GM19463 (cell line): ENCODE measurements around the gene GPC5.
A peak's percentile ranks its signal among the peaks of the same experiment; 100 is the strongest.
"Not testable (repeated sequence)": the region's sequence is repeated elsewhere in the genome, so short reads cannot be mapped to it uniquely, and the experiment has no call there.

Source experiments
- ATAC-seq: cut with Tn5 transposase; IDR thresholded peaks from one replicate; pipeline ENCODE4 v1.9.1; 2021; ENCODE audit warnings: mild to moderate bottlenecking, moderate library complexity; ENCODE audit not compliant: unreplicated experiment

Gene GPC5

DNA sequence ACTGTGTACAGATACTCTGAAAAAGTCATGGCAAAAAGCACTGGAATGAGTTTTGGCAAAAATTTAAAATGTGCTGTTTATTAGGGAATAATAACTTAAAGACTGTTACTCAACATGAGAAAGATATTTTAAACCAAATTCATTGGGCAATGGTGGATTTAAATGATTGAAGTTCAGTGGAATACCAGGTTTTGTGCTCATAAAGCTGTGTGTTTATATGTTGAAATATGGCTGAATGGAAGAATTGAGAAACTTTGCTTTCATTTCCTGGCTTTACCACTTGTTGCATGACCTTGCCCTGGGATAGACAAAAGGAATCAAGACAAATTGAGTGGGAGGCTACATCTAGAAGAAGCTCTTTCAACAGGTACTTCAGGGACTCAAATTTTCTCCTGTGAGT, 246.4 kb downstream of the GPC5 start:
- no peak for ATAC-seq

DNA sequence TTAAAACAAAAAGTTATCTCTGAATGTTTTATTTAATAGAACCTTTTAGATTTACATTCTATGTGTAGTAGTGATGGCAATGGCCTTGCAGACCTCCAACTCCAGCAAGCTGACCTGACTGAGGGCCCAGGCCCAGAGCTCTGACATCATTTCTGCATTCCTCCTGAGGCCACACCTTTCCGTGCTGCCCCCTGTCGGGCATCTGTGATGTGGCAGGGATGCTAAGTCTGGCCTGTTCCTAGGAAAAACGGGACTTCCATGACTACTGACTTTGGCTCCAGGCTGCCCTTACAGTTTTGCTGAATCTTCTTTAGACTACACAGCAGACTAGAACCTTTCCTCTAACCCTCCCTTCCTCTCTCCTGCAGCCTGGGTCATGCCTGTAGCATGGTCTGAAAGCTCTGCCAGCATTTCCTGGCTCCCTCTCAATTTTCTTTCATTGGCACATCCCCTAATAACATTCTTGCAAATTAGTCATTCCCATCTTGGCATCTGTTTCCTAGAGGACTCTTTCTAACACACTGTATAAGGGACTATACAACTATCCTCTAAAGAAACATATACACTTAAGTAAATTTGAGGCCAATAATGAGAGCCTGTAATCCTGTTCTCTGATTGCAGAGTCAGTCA, 249.1 kb downstream of the GPC5 start:
- ATAC-seq: peak; percentile 41

DNA sequence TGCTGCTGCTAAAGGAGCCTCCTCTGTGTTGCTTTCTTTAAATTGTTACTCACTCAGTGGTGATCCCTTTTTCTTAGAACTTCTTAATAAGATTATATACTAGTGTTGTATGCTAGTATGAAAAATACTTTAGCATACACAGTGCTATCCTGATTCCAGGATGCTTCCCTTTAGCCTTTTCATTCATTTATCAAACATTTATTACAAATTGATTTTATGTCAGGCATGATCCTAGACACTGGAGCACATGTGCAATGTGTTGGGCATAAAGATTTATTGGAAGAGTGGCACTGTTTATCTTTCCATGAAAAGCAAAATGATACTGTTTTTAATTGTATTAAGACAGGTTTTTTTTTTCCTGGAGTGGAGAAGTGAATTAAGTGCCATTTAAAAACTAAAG, 249.6 kb downstream of the GPC5 start:
- ATAC-seq: no peak

DNA sequence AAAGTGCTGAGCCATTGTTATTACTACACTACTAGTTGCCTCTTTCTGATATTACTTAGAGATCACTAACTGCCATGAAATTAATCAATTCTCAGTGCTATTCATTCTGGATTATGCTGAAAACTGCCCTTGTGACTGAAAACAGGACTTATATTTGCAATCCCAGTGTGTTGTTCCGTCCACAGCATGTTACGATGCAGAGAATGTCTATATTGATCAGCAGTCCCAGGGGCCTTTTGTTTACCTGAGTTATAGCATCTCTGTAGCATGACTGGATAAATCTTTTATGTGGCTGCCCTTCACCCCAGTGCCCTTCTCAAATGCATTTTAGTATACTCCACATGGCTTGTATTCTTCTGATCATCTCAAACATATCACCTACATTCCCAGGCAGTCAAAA, 251.0 kb downstream of the GPC5 start:
- ATAC-seq: no peak

DNA sequence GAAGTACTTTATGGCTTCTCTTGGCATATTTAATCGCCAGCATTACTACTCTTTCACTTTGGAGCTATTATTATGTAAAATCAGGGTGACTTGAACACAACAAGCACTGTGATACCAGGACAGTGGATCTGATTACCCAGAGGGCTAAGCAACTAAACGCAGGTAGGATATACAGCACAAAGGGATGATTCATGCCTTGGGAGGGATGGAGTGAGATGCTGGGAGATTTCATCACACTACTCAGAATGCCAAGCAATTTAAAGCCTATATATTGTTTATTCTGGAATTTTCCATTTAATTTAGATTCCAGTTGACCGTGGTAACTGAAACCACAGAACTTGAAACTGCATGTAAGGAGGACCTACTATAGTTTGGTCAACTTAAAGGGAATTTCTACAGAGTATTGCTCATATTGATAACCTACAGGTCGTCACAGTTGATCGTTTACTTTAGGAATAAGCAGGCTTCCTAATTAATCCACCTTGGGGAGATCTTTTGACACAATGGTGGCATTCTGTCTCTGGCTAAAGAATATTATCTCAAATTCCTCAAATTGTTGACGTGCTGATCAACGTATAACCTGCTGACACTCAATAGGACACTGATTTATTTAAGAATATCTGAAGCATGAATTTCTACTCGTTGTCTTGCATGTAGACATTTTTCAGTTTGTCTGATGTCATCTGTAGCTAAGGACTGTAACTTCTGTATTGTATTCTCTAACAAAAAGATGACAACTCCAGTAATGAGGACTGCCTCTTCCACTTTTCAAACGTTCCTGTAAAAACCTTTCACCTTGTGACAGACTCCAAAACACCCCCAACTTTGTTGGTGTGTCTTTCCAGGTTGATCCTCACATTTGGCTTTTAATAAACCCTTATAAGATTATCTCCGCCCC, 254.2 kb downstream of the GPC5 start:
- ATAC-seq: no peak

GRCh38 chr13:91655731-91656130, 257.3 kb downstream of the GPC5 start:
- no peak for ATAC-seq

GRCh38 chr13:91657283-91657682, 258.9 kb downstream of the GPC5 start:
- ATAC-seq: no peak

DNA sequence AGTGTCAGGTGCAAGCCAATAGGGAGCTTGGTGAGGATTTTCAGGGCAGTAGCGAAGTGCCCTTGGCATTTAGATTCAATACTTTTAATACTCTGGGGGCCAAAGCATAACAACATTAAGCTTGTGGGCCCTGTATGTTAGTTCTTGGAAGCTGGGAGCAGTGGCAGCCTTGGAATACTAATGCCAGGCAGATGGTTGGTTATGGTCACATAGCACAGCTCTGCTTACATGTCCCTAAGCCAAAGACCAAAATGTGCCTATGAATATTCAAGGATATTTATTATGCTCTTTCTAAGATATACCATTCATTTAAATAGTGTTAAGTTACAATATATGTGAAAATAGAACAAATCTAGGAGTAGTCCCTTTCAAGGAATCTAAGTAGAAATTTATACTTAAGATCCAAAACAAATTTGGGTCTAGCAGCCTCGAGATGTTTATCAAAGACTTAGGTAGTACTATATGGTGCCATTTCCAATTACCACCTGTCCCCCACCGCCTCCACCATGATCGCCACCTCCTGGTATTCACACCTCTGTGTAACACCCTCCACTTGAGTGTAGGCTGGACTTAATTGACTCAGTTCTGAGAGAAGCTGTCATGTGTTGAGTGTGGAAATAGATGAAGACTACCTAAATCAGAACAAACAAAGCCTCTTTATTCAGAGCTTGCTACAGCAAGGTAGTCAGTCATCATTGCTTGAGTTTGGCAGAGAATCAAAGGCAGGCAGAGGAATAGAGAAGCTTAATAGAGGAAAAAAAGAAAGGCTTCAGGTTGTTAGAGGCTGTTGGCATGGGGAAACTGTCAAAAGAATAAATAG, 261.0 kb downstream of the GPC5 start:
- peak; percentile 30 for ATAC-seq

DNA sequence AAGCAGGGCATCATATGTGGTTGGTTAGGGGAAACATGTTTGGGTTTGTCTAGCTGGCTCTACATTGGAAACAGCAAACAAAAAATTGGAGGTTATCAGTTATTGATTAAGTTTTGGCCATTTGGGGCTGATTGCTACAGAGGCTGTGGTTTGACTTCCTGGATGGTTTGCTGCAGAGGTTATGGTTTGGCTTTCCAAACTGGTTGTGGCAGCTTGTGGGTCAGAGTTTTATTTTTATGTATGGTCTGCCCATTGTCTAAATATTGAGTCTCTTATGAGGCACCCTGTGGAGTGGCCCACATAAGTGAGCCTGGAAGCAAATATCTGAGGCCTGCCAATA, 261.6 kb downstream of the GPC5 start:
- ATAC-seq: peak; percentile 32

DNA sequence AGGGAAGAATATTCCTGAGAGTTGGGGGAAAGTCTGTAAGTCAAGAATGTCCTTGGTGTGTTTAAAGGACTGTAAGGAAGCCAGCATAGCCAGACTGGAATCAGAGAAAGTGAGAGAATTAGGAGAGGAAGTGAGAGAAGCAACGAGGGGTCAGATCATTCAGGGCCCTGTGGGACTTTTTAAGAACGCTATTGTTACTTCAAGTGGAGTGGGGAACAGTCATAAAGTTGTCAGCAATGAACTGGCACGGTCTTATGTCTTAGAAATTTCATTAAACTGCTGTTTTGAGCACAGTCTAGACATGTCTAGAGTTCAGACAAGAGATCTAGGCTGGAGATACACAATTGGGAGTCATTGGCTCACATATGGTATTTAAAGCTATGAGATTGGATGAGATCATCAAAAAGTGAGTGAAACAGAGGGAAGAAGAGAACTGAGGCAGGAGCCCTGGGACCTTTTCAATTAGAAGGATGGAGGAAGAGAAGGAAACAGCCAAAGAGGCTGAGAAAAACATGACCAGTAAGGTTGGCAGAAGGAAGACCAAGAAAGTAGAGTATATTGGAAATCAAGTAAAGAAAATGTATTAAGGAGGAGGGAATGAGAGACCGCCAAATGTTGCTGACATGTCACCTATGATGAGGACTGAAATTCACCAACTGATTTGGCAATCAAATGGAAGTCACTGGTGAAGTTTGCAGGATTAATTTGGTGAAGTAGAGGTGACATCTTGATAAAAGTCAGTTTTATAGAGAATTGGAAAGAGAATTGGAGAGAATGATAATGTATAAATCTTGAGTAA, 263.5 kb downstream of the GPC5 start:
- ATAC-seq: peak; percentile 63

GRCh38 chr13:91664039-91664438, 265.6 kb downstream of the GPC5 start:
- ATAC-seq: no peak

DNA sequence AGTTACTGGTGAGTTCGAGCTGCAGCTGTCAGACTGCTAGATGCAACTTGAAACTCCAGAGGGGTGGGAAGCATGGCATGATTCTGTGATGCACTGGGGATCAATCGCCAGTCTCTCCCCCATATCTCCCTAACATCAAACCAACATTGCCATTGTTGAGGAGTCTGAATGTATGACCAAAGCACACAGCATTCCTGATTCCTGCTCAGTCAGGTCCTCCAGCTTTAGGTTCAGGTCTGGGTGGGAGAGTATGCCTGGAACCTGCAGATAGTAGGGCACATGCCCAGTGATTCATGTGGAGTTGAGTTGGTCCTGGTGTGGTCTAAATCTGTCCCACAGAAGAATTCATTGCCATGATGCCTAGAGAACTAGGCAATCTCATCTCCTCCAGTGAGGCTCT, 269.1 kb downstream of the GPC5 start:
- no peak for ATAC-seq

DNA sequence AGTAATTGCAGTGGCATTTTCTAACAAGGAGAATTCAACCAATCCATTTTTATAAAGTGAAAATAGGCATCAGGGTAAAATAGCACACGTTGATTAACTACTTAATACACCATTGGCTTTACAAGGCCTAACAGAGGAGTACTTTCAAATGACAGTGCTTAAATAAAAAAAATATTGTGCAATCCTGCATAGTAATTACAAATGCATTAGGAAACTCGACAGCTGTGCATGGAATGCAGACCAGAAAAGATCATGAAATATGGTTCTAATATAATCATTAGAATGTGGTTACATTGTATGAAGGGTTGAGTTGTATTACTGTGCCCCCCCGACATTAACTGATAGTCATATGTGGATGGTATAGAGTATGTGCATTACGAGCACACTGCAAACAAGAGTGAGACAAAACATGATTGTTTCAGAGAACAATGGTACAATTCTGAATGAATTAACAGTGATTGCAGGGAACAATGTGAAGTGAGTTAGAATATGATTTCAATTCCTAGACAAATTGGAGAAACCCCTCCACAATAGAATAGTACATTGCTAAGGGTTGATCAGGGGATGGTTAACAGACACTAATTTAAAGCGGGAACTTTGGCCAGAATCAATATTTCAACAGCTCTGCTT, 270.6 kb downstream of the GPC5 start:
- no peak for ATAC-seq

GRCh38 chr13:91674347-91674746, 275.9 kb downstream of the GPC5 start:
- not testable (repeated sequence) for ATAC-seq

DNA sequence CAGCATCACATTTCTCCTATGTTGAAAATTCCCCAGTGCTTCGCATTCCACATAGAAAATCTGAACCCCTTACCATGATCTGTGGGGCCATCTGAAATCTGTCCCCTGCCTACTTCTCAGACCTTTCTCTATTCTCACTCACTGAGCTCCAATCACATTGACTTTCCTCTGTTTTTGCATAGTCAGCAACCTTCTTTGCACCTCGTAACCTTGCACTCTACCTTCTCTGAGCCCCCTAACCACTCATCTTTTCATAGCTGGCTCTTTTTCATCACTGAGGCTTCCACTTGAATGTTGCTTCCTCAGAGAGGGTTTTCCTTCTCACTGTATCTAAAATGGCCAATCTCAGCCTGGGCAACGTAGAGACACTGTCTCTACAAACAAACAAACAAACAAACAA, 286.3 kb downstream of the GPC5 start:
- no peak for ATAC-seq

- ATAC-seq: no peak
These were observed 292.5 kb downstream of the GPC5 start for GRCh38 chr13:91690944-91691343.

DNA sequence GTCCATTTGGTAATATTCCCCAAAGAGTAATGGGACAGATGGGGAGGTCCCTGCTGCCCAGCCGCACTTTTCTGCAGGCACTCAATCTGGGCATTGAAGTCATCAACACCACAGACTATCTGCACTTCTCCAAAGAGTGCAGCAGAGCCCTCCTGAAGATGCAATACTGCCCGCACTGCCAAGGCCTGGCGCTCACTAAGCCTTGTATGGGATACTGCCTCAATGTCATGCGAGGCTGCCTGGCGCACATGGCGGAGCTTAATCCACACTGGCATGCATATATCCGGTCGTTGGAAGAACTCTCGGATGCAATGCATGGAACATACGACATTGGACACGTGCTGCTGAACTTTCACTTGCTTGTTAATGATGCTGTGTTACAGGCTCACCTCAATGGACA, 295.0 kb downstream of the GPC5 start:
- no peak for ATAC-seq

- no peak for ATAC-seq
These were observed 299.9 kb downstream of the GPC5 start for GRCh38 chr13:91698308-91698707.

DNA sequence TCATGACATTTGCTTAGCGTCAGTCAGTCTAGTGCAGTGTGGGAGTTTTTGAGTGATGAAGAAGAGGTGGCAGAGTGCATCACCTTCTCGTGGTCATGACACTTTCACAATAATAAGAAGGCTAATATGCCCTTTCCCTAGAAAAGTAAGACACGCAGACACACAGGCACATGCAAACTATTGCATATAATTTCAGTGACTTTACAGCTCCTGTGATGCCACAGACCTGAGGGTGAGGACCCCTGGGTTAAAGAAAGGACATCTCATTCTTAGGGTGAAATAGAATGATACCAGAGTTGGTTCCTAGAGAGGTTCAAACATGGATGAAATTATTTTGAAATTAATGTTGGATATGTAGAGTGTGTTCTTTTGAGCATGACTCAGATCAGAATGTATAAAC, 300.3 kb downstream of the GPC5 start:
- no peak for ATAC-seq

- no peak for ATAC-seq
These were observed 301.4 kb downstream of the GPC5 start for GRCh38 chr13:91699863-91700262.
